ENCODE data around the gene PEF1.

DNA sequence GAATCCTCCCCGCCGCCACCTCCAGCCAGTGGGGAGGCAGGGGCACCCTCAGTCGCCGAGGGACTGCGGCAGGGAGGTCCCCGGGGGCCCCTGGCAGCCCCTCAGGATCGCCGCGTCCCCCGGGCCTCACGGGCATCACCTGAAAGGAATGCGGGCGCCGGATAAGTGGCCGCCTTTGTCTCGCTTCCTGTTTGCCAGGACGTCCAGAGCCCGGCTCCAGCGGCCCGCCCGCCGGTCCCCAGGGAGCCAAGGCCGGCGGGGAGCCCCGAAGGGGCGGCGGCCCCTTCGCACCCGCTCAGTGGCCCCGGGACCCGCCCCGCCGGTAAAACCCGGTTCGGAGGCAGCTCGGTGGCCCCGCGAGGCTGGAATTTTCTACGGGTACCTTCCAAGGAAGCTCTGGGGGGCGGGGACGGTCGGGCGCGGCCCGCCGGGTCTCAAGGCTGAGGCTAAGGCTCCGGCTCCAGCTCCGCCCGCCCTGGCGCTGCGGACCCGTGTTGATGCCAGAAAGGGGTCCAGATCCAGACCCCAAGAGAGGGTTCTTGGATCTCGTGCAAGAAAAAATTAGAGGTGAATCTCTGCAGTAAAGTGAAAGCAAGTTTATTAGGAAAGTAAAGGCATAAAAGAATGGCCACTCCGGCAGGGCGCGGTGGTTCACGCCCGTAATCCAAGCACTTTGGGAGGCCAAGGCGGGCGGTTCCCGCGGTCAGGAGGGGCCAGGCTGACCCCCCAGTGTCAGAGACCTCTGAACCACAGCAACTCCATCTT lies 55.7 kb downstream of the PEF1 start:
- TF ChIP-seq EZH2phosphoT487 (IDR thresholded peaks at IDR 0.05; ENCODE audit: low read depth): no peak
- TF ChIP-seq CTCF (IDR thresholded peaks at IDR 0.05; ENCODE audit: low read depth, low read length): no peak
